GM19324 (cell line): Measurements from ENCODE around the gene MRPS7.
A peak's percentile ranks its signal among the peaks of the same experiment; 100 is the strongest.
"Not testable (repeated sequence)": the region's sequence is repeated elsewhere in the genome, so short reads cannot be mapped to it uniquely, and the experiment has no call there.

Source experiments
- ATAC-seq: cut with Tn5 transposase; IDR thresholded peaks from one replicate; pipeline ENCODE4 v1.9.1; 2021; ENCODE audit warnings: mild to moderate bottlenecking, moderate library complexity; ENCODE audit not compliant: unreplicated experiment, low FRiP score

The MRPS7 gene

DNA sequence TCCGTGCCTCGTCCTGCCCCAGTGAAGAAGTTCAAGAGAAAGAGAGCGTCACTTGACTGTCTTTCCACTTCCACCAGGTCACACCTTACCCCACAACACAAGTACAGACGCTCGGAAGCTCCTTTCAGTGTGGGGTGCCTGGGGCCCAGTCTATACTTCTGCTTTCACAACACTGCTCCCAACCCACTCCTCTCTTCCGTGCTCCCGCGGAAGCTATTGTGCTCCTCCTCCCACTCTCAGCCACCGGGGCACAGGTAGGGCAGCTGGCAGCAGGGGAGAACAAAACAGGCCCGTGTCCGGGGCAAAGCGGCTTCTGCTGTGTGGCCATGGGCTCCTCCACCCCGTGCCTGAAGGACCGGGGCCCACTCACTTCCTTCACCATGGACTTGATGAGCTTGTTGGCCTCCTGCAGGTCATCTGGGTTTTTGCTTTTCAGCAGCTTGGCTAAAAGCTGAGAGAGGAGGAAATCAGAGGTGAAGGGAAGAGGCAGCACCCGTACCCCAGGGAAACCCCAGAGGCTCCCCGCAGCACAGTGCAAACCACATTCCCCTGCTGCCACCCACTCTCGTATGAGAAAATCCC, 19.1 kb upstream of the MRPS7 start:
- no peak for ATAC-seq

DNA sequence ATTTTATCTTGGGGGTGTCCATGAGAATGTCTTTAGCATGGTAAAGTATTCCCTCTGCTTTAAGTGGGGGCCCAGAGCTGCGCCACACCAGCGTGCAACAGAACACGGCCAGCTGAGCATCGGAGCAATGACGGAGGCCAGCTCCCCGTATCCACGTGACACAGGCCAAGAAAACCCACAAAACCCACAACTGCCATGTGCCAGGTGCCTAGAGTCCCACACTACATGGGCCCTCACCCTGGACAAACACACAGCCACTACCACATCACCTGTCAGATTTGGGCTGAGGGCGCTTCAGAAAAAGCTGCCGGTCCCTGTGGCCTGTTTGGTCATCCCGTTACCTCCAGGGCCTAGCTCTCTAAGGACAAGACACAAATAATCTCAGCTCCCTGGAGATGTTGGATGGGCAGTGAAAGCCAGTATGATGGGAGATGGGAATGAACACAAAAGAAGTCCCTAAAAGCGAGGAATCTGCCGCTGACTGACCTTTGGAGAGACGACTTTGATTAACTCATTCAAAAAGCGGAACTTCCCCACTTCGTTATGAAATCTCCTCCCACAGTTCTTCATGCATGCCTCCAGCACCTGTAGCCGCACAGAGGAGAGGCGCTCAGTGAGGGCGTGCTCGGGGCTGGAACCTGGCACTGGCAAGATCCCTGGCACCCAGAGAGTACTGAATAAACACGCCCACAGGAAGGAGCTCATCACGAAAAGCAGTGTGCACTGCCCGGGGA, 17.4 kb upstream of the MRPS7 start:
- ATAC-seq: no peak

DNA sequence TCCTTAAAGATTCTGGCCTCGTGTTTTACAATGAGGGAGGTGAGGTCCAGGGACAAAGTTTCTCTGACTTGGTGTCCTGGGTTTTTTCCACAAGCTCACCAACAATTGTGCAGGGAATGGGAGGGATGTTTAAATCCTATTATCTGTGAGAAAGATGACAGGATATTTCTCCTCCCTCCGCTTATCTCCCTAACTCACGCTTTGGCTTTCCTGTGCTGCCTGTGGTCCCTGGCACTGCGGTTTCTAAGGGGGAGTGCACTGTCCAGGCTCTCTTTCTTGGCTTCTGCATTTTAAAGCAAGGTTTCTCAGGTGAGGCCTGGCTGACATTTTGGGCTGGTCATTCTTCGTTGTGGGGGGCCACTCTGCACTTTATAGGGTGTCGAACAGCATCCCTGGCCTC, 16.7 kb upstream of the MRPS7 start:
- no peak for ATAC-seq

DNA sequence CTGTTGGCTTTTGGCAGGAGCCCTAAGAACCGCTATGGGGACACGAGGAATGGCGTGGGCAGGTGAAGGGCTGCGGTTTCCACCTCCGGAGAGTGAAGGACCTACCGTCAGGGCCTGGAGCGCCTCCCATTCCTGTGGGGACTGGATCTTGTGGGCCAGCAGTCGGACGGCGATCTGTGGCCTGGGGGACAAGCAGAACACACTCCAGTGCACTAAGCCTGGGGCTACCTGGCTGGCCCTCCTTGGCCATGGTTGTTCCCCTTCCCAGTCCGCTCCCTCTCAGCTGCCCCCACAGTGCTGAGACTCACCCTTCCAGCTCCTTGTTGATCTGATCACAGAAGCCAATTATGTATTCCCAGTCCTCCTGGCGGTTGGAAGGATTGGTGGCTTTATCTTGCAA, 15.3 kb upstream of the MRPS7 start:
- no peak for ATAC-seq

DNA sequence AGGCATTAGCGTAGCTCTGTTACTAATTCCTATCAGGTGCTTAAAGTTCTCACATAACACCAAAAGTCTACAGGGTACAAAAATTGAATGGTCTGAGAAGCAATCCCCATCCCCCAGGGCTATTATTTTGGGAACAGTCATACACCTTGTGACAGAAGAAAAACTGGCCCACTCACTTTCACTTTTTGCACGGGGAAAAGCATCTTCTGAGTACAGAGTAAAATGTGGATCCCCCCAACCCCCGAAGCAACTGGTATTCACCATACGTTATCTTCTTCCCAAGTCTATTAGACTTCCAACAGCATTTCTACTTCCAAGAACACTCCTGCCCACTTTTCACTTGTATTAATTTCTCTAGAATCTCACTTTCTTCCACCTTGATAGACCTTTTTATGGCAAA, 12.1 kb upstream of the MRPS7 start:
- ATAC-seq: no peak

DNA sequence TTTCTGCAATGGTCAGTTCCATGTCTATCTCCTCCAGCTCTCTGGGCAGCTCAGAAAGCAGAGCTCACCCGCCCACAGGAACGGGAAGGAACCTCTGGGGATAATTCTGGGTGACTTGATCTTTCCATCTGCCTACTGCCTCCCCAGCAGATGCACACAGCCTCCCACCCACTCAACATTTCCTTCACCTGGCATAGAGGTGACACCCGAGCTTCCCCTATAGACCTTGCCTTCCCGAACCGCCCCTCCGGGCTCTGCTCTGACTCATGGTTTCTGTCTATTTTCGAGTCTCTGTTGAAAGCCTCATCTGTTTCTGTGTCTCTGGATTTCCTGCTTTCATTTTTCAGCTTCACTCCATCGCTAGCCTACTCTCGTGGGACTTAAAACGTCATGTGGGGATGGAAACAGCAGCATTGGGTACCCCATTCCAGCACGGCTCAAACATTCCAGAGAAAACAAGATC, 11.6 kb upstream of the MRPS7 start:
- ATAC-seq: peak; percentile 80

DNA sequence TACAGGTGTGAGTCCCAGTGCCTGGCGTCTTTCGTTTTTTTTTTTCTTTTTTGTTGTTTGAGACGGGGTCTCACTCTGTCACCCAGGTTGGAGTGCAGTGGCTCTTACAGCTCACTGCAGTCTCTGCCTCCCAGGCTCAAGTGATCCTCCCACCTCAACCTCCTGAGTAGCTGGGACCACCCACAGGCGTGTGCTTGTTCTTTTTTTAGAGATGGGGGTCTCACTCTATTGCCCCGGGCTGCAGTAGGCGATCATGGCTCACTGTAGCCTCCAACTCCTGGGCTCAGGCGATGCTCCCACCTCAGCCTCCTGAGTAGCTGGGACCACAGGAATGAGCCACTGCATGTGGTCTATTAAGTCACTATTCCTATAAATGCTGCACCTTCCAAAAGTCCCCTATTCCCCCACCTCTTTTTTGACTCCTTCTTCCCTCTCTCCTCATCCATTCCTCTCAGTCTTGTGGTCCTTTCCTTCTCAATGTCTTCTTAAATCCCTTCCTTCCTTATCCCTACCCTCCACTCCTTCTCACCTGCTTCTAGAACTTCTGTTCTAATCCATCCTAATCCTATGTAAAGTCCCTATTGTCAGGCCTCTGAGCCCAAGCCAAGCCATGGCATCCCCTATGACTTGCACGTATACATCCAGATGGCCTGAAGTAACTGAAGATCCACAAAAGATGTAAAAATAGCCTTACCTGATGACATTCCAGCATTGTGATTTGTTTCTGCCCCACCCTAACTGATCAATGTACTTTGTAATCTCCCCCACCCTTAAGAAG, 9.5 kb upstream of the MRPS7 start:
- ATAC-seq: no peak

DNA sequence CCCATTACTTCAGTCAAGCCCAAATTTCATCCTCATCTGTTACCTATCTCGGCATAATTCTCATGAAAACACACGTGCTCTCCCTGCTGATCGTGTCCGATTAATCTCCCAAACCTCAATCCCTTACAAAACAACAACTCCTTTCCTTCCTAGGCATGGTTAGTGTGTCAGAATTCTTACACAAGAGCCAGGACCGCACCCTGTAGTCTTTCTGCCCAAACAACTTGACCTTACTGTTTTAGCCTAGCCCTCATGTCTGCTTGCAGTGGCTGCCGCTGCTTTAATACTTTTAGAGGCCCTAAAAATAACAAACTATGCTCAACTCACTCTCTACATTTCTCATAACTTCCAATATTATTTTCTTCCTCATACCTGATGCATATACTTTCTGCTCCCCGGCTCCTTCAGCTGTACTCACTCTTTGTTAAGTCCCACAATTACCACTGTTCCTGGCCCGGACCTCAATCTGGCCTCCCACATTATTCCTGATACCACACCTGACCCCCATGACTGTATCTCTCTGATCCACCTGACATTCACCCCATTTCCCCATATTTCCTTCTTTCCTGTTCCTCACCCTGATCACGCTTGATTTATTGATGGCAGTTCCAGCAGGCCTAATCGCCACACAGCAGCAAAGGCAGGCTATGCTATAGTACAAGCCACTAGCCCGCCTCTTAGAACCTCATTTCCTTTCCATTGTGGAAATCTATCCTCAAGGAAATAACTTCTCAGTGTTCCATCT, 5.6 kb upstream of the MRPS7 start:
- ATAC-seq: not testable (repeated sequence)

DNA sequence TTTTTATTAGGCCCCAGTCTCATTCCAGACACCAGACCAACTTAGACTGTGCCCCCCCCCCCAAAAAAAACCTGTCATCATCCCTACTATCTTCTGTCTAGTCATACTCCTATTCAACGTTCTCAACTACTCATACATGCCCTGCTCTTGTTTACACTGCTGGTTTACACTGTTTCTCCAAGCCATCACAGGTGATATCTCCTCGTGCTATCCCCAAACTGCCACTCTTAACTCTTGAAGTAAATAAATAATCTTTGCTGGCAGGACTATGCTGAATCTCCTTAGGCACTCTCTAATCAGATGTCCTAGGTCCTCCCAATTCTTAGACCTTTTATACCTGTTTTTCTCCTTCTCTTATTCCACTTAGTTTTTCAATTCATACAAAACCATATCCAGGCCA, 4.5 kb upstream of the MRPS7 start:
- ATAC-seq: not testable (repeated sequence)

DNA sequence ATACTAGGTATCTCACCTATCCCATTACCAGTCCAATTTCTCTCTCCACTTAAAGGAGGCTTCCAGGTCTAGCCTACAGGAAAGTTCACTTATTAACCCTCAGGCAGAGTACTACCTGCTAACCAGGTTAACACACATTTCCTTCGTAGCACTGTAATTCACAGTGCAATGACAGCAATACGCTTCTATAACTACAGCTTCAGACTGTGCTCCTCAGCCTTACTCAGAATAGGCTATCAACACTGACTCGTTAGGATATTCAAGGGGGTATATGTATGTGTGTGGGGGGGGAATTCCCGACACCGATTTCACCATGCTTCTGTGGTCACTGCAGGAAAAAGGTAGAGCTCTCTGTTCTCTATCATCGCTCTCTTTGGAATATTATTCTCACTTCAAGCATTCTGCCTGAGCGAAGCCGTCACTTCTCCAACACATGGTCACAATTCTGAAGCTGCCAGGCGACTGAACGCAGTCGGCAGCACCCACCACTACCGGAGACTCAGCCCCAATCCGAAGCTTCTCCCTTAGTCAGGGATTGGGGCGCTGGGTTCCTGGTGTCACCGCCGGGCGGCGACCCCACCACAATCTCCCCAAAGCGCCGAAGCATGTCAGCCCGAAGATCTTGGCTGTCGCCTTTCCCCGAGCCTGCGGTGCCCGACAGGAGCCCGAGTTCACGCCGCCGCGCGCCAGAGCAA, 891 bp upstream of the MRPS7 start:
- ATAC-seq: no peak

DNA sequence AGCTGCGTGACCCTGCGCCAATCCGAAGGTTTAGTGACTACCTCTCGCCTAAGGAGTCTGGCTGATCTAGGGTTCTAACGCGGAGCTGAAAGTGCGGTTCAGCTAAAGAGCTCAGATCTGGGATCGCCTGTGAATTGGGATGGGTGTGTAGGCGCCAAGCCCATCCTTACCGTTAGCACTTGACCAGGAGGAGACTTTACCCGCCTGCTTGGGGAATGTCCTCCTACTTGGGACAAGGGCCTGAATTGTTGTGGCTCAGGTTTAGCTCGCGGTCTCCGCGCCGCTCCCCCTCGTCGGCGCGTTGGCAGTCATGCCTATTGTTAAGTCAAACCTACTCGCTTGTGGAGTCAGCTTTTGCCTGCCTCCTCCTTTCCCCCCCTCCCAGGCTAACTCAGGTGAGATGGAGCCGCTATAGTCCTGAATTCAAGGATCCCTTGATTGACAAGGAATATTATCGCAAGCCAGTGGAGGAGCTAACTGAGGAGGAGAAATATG, 480 bp downstream of the MRPS7 start:
- ATAC-seq: peak; percentile 1

DNA sequence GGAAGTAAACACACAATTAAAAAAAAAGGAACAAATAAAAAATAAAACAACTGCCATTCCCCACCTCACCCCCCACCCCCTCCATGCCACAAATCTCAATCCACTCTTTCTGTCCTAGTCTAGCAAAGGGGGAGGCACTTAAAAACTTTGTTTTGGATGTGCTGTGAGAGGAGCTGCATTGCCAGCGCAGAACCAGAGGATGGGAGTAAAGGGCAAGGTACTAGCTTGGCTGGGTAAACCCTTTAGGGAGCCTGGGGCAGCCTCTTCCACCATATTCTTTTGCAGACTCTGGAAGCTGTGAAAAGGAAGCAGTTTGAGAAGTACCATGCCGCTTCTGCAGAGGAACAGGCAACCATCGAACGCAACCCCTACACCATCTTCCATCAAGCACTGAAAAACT, 1.4 kb downstream of the MRPS7 start:
- no peak for ATAC-seq

DNA sequence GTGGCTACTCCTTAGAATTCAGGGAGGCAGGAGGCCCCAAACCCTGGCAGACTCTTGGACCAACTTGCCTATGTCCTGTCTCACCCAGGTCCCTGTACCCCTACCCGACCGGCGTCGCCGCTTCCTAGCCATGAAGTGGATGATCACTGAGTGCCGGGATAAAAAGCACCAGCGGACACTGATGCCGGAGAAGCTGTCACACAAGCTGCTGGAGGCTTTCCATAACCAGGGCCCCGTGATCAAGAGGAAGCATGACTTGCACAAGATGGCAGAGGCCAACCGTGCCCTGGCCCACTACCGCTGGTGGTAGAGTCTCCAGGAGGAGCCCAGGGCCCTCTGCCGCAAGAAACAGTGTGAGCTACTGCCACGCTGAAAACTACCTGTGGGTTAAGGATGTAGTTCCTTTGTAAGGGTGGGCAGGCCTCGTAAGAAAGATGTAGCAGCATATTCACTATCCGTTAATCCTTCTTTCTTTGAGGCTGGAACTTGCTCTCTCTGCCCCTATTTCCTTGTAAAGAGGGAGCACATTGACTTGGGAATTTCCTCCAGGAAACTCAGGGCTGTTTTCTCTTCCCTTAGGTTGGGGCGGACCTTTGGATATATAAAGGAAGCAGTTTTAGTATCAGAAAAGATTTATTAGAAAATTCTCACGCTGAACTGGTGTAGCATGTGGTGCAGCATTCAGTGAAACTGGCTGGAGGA, 4.1 kb downstream of the MRPS7 start:
- no peak for ATAC-seq

DNA sequence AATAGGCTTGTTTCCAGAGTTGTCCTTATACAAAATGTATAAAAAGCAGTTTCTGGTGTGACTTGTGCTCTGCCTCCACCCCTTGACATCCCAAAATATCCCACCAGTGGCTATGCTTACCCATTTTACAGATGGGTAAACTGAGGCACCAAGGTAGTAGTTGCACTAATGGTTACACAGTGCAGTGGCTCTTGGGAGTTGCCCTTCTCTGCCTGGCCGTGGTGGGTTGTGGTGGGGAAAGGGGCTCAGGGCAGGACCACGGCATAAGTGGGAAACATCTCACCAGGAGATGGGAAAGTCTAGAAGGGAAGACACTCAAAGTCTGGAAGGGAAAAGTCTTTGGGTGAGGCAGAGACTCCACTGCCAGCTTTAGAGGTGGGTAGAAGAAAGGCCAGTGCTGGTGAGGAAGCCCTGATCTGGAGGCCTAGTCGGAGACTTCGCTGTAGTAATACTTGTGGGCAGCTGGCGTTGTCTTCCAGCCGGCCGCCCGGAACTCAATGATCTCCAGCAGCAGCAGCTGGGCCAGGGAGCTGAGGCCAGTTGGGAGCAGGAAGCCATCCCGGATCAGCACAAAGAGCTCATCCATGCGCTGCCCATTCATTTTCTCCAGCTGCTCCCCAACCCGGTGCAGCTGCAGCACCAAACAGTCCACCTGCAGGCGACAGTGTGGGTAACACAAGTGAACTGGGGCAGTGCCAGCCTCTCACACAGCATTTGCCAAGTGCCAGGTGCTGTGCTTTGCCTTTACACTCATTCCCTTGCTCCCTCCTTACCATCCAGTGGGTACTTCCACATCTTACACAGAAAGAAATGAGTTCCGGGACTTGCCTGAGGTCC, 4.9 kb downstream of the MRPS7 start:
- no peak for ATAC-seq

DNA sequence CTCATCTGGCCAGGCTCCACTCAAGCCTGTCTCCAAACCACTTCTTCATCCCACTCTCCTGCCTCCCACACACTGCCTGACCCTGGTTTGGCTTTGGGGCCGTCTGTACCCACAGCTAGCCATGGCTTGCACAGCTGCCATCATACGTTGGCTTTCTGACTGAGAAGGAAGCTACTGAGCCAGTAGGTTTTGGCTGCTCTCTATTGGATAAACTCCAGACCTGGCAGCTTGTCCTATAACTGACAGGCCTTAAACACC, 5.4 kb downstream of the MRPS7 start:
- no peak for ATAC-seq

DNA sequence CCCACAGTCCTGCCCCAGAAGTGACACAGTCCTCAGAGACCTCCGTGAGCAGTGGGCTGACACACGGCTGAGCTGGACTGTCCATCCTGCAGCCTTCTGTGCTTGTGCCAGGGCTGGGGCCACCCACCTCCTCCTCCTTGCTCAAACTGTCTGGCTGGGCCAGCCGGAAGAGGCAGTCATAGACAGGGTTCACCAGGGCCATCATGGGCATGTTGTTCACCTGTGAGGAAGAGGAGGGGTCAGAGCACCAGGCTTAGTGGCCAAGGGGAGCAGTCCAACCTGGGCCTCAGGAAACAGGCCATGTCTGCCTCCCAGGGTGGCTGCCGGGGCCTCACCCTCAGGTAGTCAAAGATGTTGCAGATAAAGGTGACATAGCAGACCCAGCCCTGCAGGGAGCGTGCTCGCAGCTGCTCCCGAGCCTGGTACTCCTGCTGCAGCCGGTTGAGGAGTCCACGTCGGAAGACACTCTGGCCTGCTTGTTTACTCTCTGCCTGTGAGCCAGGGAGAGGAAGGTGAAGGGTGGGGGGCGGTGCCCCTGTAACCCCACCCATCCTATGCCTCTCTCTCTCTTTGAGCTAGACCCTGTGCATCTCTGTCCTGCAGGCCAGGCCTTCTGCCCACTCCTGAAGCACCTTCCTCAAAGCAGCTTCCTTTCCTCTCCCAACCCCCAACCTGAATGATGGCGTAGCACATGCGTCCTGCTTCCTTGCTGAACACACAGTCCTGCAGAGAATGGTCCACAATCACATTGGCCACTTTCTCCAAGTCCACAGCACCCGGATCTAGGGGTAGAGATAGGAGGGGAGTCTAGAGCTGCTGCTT, 5.9 kb downstream of the MRPS7 start:
- no peak for ATAC-seq

DNA sequence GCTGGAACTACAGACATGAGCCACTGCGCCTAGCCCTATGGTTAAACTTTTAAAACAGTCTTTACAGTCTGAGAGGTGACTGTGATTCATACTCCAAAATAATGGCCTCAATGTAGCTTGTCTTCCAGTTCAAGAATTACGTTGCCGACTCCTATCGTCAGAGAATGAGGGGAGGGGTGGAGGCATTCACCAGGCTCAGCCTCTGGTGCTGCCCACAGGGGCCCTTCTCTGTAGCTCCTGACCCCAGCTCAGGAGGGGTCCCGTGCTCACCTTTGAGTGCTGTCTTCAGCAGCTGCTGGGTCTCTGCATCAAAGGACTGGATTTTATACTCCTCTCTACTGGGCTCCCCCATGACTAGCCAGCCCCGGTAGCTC, 8.2 kb downstream of the MRPS7 start:
- ATAC-seq: no peak
